Body of pancreas (tissue), 4 donors: ENCODE data around the gene GZF1. TPM values are rescaled to one million over a fixed set of nuclear protein-coding genes. Genes with fewer than 3 reads are reported as not detected.

ENCODE experiments used
- ATAC-seq: fragments of 150-250 bp; one replicate; pipeline ENCODE4 v1.9.1; 2016
- DNase-seq, 4 donors: peaks; one replicate each; pipeline ENCODE4 v3.0.0-alpha.2; 2019
- H3K27ac ChIP-seq, 4 donors: fragments of 200-600 bp; sonication (generic); 1 replicate in 3 of 4; 2 replicates in 1 of 4; pipeline versions ENCODE4 v1.5.1 to v1.6.1; 2016 to 2019; ENCODE audit warnings: mild to moderate bottlenecking in 1 of 4, mixed read lengths in 1 of 4, moderate library complexity in 1 of 4
- H3K27me3 ChIP-seq, 2 donors: fragments of 200-600 bp; sonication (generic); one replicate each; pipeline ENCODE4 v1.6.0; 2016; ENCODE audit warnings: mild to moderate bottlenecking in 1 of 2
- H3K36me3 ChIP-seq, 2 donors: fragments of 200-600 bp; sonication (generic); replicated peaks in 1 of 2; 2 replicates each; pipeline ENCODE4 v1.5.1; 2016; ENCODE audit warnings: low read depth in 2 of 2; ENCODE audit not compliant: insufficient read depth in 1 of 2
- H3K4me1 ChIP-seq: fragments of 200-600 bp; sonication (generic); one replicate; pipeline ENCODE4 v1.6.0; 2016
- H3K4me3 ChIP-seq, 2 donors: fragments of 200-600 bp; sonication (generic); 1 replicate in 1 of 2; 2 replicates in 1 of 2; pipeline ENCODE4 v1.5.1; 2016 to 2019
- H3K9me3 ChIP-seq, 3 donors: fragments of 200-600 bp; sonication (generic); 1 replicate in 2 of 3; 2 replicates in 1 of 3; pipeline ENCODE4 v1.5.1; 2016
- CTCF ChIP-seq, 7 experiments: fragments of 450-650 bp in 4 of 7; fragments of 200-600 bp in 3 of 7; sonication (generic) in 3 of 7; IDR thresholded peaks; one replicate each; pipeline ENCODE4 v1.5.1; 2016 to 2019; ENCODE audit warnings: antibody characterized with exemption in 7 of 7
- POLR2A ChIP-seq, 3 donors: fragments of 450-650 bp; IDR thresholded peaks; one replicate each; pipeline ENCODE4 v1.6.1; 2016; ENCODE audit warnings: antibody characterized with exemption in 3 of 3, mild to moderate bottlenecking in 2 of 3
- WGBS, 2 donors: methylation state at CpG; one replicate each; pipeline ENCODE4 v1.1.5; 2017; 5-methylcytosine and 5-hydroxymethylcytosine counted together
- intact Hi-C: fragments of 100-400 bp; cut with DNase I; formaldehyde crosslinking; loops from one replicate; pipeline ENCODE4 v1.15.1; 2023
- total RNA-seq, 2 donors: library from RNA; depleted of rRNA; stranded (reverse); fragments of >200 nt; gene quantifications; one replicate each; pipeline ENCODE4 v1.1.0, GENCODE V29; 2016

GZF1 gene
- total RNA-seq, 2 donors from 2014 or later: 1.6 to 6.2 TPM

- DNase-seq (no peak), ATAC-seq (no peak)
- H3K27ac ChIP-seq: no peak overlapping the region
- 96 to 97% methylated on average over 3 of the region's 3 CpGs for WGBS, 2 donors
- H3K27me3 ChIP-seq: no peaks in the 10 kb centered on the region
- intact Hi-C loops: loop anchor here (10.0 kb wide), 1 partner anchor 69 kb away; no protein-coding TSS in a partner anchor
- H3K9me3 ChIP-seq: no peaks in the 10 kb centered on the region
- peaks cover 16% of the 10 kb centered on the region for H3K4me1 ChIP-seq
- TF ChIP-seq CTCF (IDR thresholded peaks at IDR 0.05) (no peak), POLR2A (IDR thresholded peaks at IDR 0.05) (no peak)
- no peaks in the 10 kb centered on the region for H3K36me3 ChIP-seq
- no peak overlapping the region for H3K4me3 ChIP-seq
These were observed 52.0 kb downstream of the GZF1 start for GRCh38 chr20:23413862-23414422.

- no peak overlapping the region for H3K27ac ChIP-seq
- TF ChIP-seq POLR2A (IDR thresholded peaks at IDR 0.05): no peak
- TF ChIP-seq CTCF (IDR thresholded peaks at IDR 0.05): no peak
- intact Hi-C loops: loop anchor here (10.0 kb wide), 1 partner anchor 70 kb away; no protein-coding TSS in a partner anchor
- H3K27me3 ChIP-seq: no peaks in the 10 kb centered on the region
- ATAC-seq: no peak
- no peak overlapping the region for H3K4me3 ChIP-seq
- DNase-seq: no peak
- no peaks in the 10 kb centered on the region for H3K9me3 ChIP-seq
- no peaks in the 10 kb centered on the region for H3K36me3 ChIP-seq
- 54 to 65% methylated on average over 1 of the region's 1 CpG for WGBS, 2 donors
- peaks cover 20% of the 10 kb centered on the region for H3K4me1 ChIP-seq
These were observed 52.7 kb downstream of the GZF1 start for GRCh38 chr20:23414526-23415188.

GRCh38 chr20:23415555-23415954 lies 53.6 kb downstream of the GZF1 start:
- Histone ChIP-seq H3K4me1 (peaks cover 26% of the 10 kb centered on the region), H3K36me3 (no peaks in the 10 kb centered on the region), H3K27ac (no peak overlapping the region), H3K4me3 (no peak overlapping the region), H3K27me3 (no peaks in the 10 kb centered on the region), H3K9me3 (no peaks in the 10 kb centered on the region)
- 69 to 79% methylated on average over 5 of the region's 5 CpGs for WGBS, 2 donors
- no peak for ATAC-seq
- DNase-seq: no peak
- no peak for TF ChIP-seq POLR2A (IDR thresholded peaks at IDR 0.05)
- TF ChIP-seq CTCF (IDR thresholded peaks at IDR 0.05): no peak
- intact Hi-C loops: loop anchor here (10.0 kb wide), 1 partner anchor 71 kb away; no protein-coding TSS in a partner anchor

GRCh38 chr20:23415959-23416583 lies 54.1 kb downstream of the GZF1 start:
- intact Hi-C loops: loop anchor here (10.0 kb wide), 1 partner anchor 71 kb away; no protein-coding TSS in a partner anchor
- no peak for TF ChIP-seq CTCF (IDR thresholded peaks at IDR 0.05)
- TF ChIP-seq POLR2A (IDR thresholded peaks at IDR 0.05): no peak
- 66 to 70% methylated on average over 6 of the region's 6 CpGs for WGBS, 2 donors
- Histone ChIP-seq H3K27ac (no peak overlapping the region), H3K27me3 (no peaks in the 10 kb centered on the region), H3K9me3 (no peaks in the 10 kb centered on the region), H3K36me3 (no peaks in the 10 kb centered on the region), H3K4me1 (peaks cover 26% of the 10 kb centered on the region), H3K4me3 (no peak overlapping the region)
- DNase-seq: no peak
- ATAC-seq: no peak
